A549 (cell line): ENCODE results near the gene KCNIP3. TPM values are rescaled to one million over a fixed set of nuclear protein-coding genes. Genes with fewer than 3 reads are reported as not detected.

ENCODE experiments used
- ATAC-seq, 2 experiments: fragments of 200-7000 bp in 1 of 2; fragments of >200 bp in 1 of 2; cut with Nextera tagmentation in 1 of 2; cut with Tn5 transposase in 1 of 2; 3 replicates each; pipeline versions ENCODE4 v1.8.0 to v1.9.1; 2018 to 2020; ENCODE audit warnings: mild to moderate bottlenecking in 1 of 2, moderate library complexity in 1 of 2
- CTCF ChIA-PET: fragments of 300-600 bp; sonication (Branson Sonifier 250); formaldehyde crosslinking; extraction: SDS; loops from one replicate; lab custom pipeline; 2021; ENCODE audit warnings: antibody characterized with exemption, inconsistent platforms; lab: Yijun Ruan, JAX
- POLR2A ChIA-PET: fragments of 350-600 bp; formaldehyde crosslinking; extraction: SDS; loops from one replicate; lab custom pipeline; 2021; ENCODE audit warnings: antibody characterized with exemption, inconsistent platforms; lab: Yijun Ruan, JAX
- DNase-seq, 2 experiments: peaks; one replicate each; pipeline versions ENCODE4 v3.0.0 to v3.0.0-alpha.2; 2011 to 2016; ENCODE audit warnings: low read depth in 1 of 2, low spot score in 1 of 2
- FAIRE-seq: peaks from 2 replicates; lab custom pipeline; 2011; peaks lifted over from hg19 to GRCh38; lab: Jason Lieb, UNC
- H3K27ac ChIP-seq, 2 experiments: fragments of >200 bp; sonication (Bioruptor Twin); formaldehyde crosslinking; 3 replicates each; pipeline ENCODE4 v1.5.1; 2016 to 2017
- H3K4me1 ChIP-seq: fragments of >200 bp; sonication (Bioruptor Twin); formaldehyde crosslinking; 3 replicates; pipeline ENCODE4 v1.6.1; 2016
- H3K4me2 ChIP-seq: fragments of >200 bp; sonication (Bioruptor Twin); formaldehyde crosslinking; 3 replicates; pipeline ENCODE4 v1.6.1; 2016
- H3K4me3 ChIP-seq: fragments of >200 bp; sonication (Bioruptor Twin); formaldehyde crosslinking; 3 replicates; pipeline ENCODE4 v1.5.1; 2016
- H3K9me3 ChIP-seq: fragments of >200 bp; sonication (Bioruptor Twin); formaldehyde crosslinking; 3 replicates; pipeline ENCODE4 v1.6.1; 2016
- ATOH8 ChIP-seq: fragments of 250-450 bp; sonication (Bioruptor Pico); IDR thresholded peaks from 2 replicates; pipeline ENCODE4 v1.5.0; 2020; ENCODE audit warnings: low read depth, mild to moderate bottlenecking, moderate library complexity
- BHLHE40 ChIP-seq: IDR thresholded peaks from 2 replicates; pipeline ENCODE4 v1.6.1; 2012; ENCODE audit warnings: low read depth, low read length, inconsistent platforms
- CBX8 ChIP-seq: fragments of 200-600 bp; sonication (generic); IDR thresholded peaks from 2 replicates; pipeline ENCODE4 v1.6.1; 2016
- CEBPB ChIP-seq, 2 experiments: fragments of >200 bp in 1 of 2; sonication (Bioruptor Twin) in 1 of 2; formaldehyde crosslinking in 1 of 2; IDR thresholded peaks; 2 replicates each; pipeline ENCODE4 v1.6.1; 2012 to 2016
- CHD4 ChIP-seq: fragments of 200-600 bp; sonication (generic); IDR thresholded peaks from 2 replicates; pipeline ENCODE4 v1.6.1; 2016; ENCODE audit warnings: antibody characterized with exemption, mild to moderate bottlenecking, borderline replicate concordance
- EHMT2 ChIP-seq: fragments of 200-600 bp; sonication (generic); IDR thresholded peaks from 2 replicates; pipeline ENCODE4 v1.6.1; 2016; ENCODE audit warnings: antibody characterized with exemption, low read depth, mild to moderate bottlenecking, moderate library complexity
- ELK1 ChIP-seq: fragments of 150-350 bp; IDR thresholded peaks from 2 replicates; pipeline ENCODE4 v1.6.1; 2014; ENCODE audit warnings: low read depth, mild to moderate bottlenecking, low read length
- FOSB ChIP-seq: fragments of 250-450 bp; sonication (Bioruptor Pico); IDR thresholded peaks from 2 replicates; pipeline ENCODE4 v1.5.0; 2020; ENCODE audit warnings: mild to moderate bottlenecking, moderate library complexity
- FOXS1 ChIP-seq: fragments of 250-450 bp; sonication (Bioruptor Pico); IDR thresholded peaks from 2 replicates; pipeline ENCODE4 v1.5.0; 2020; ENCODE audit warnings: mild to moderate bottlenecking, moderate library complexity
- GATA3 ChIP-seq: IDR thresholded peaks from 2 replicates; pipeline ENCODE4 v1.6.1; 2012; ENCODE audit warnings: borderline replicate concordance
- HEYL ChIP-seq: fragments of 250-450 bp; sonication (Bioruptor Pico); IDR thresholded peaks from 2 replicates; pipeline ENCODE4 v1.8.0; 2021; ENCODE audit warnings: mild to moderate bottlenecking, moderate library complexity
- HOXB13 ChIP-seq: fragments of 250-450 bp; sonication (Bioruptor Pico); IDR thresholded peaks from 2 replicates; pipeline ENCODE4 v1.5.0; 2020; ENCODE audit warnings: low read depth, mild to moderate bottlenecking, moderate library complexity
- HOXB5 ChIP-seq: fragments of 250-450 bp; sonication (Bioruptor Pico); IDR thresholded peaks from 2 replicates; pipeline ENCODE4 v1.5.0; 2020; ENCODE audit warnings: mild to moderate bottlenecking, moderate library complexity
- JUN ChIP-seq, 2 experiments: fragments of >200 bp; sonication (Bioruptor Twin); formaldehyde crosslinking; IDR thresholded peaks; 2 replicates in 1 of 2; 3 replicates in 1 of 2; pipeline ENCODE4 v1.6.1; 2016 to 2017
- MAFK ChIP-seq: fragments of 450-650 bp; IDR thresholded peaks from 2 replicates; pipeline ENCODE4 v1.6.1; 2014; ENCODE audit not compliant: partially characterized antibody
- MAZ ChIP-seq: fragments of 150-350 bp; IDR thresholded peaks from 2 replicates; pipeline ENCODE4 v1.6.1; 2014; ENCODE audit warnings: antibody characterized with exemption, low read depth, low read length, borderline replicate concordance
- NFE2L2 ChIP-seq: fragments of 150-350 bp; conservative IDR thresholded peaks from 2 replicates; pipeline ENCODE4 v1.6.1; 2014; ENCODE audit warnings: low read length
- PHF8 ChIP-seq: fragments of 200-600 bp; sonication (generic); IDR thresholded peaks from 2 replicates; pipeline ENCODE4 v1.6.1; 2016; ENCODE audit warnings: low read depth, mild to moderate bottlenecking, antibody characterized with exemption, moderate library complexity, borderline replicate concordance
- RAD21 ChIP-seq, 2 experiments: fragments of >200 bp in 1 of 2; sonication (Bioruptor Twin) in 1 of 2; formaldehyde crosslinking in 1 of 2; IDR thresholded peaks in 1 of 2; conservative IDR thresholded peaks in 1 of 2; 2 replicates in 1 of 2; 3 replicates in 1 of 2; pipeline ENCODE4 v1.6.1; 2012 to 2018; ENCODE audit warnings: inconsistent platforms in 1 of 2
- RFX5 ChIP-seq: fragments of 450-650 bp; IDR thresholded peaks from 2 replicates; pipeline ENCODE4 v1.7.1; 2014; ENCODE audit warnings: antibody characterized with exemption, mild to moderate bottlenecking, moderate library complexity
- SMC3 ChIP-seq: fragments of >200 bp; sonication (Bioruptor Twin); formaldehyde crosslinking; IDR thresholded peaks from 3 replicates; pipeline ENCODE4 v1.6.1; 2018; ENCODE audit warnings: inconsistent platforms
- SREBF2 ChIP-seq: fragments of 450-650 bp; IDR thresholded peaks from 2 replicates; pipeline ENCODE4 v1.6.1; 2014; ENCODE audit warnings: mild to moderate bottlenecking, moderate library complexity
- WGBS: methylation state at CpG from one replicate; pipeline ENCODE4 v1.1.6; 2017; ENCODE audit errors: missing lambda C conversion rate; 5-methylcytosine and 5-hydroxymethylcytosine counted together
- polyA plus RNA-seq, 4 experiments: library from polyadenylated mRNA; depleted of rRNA in 3 of 4; stranded (reverse); fragments of >200 nt; fragmentation: RNase III in 1 of 4; extraction: RNeasy Plus Mini Kit Qiagen cat#74134 plus additional on column Dnase treatment in 1 of 4; gene quantifications; 2 replicates in 3 of 4; 3 replicates in 1 of 4; pipeline ENCODE4 v1.2.3, GENCODE V29; 2011 to 2017
- TF ChIP-seq, protein P1 (sequence below): IDR thresholded peaks from 2 replicates; pipeline ENCODE4 v1.6.1; 2012

The KCNIP3 gene
- polyA plus RNA-seq, 2 of the 4 experiments (the other 2 are of a cell fraction) = 0.13 to 0.84 TPM

- CTCF ChIA-PET = interaction anchor here (1.6 to 2.5 kb wide), 3 partner anchors 24 to 386 kb away, joined by 4 to 19 read pairs (median 9); no protein-coding TSS in a partner anchor
- ATAC-seq = no peak
- no peak overlapping the region for H3K4me2 ChIP-seq
These were observed 46.5 kb downstream of the KCNIP3 start for GRCh38 chr2:95343429-95344214.

DNA sequence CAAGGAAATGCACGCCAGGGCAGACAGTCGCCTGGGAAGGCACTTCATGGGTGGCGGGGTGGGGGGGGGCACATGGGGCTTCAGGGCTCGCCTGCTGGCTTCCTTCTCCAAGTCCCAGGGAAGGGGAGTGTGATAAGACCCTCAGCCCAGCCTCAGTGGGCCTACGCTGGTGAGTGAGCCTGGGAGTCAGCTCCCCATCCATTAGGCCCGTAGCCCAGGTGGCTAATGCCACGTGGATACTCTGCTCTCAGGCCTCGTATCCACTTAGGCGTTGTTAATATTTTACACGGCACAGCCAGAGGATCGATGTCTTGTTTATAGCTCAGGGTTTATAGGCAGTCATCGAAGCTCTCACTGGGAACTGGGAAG, 47.1 kb downstream of the KCNIP3 start:
- DNase-seq (no peak), FAIRE-seq (no peak), ATAC-seq (no peak)
- Histone ChIP-seq H3K4me3 (no peak overlapping the region), H3K9me3 (no peaks in the 10 kb centered on the region), H3K4me2 (no peak overlapping the region), H3K4me1 (0 out of 3 replicates have a peak, but pooled peaks cover 4% of the 10 kb centered on the region), H3K27ac (no peak overlapping the region)
- ChIA-PET CTCF (interaction anchor here (1.4 to 2.5 kb wide), 12 partner anchors 9 to 385 kb away, joined by 3 to 27 read pairs (median 12); partner anchors contain the start of gene FAHD2A), POLR2A (no interaction called here)
- TF ChIP-seq ELK1 = no peak
- no peak for TF ChIP-seq CHD4
- TF ChIP-seq, protein P1, sequence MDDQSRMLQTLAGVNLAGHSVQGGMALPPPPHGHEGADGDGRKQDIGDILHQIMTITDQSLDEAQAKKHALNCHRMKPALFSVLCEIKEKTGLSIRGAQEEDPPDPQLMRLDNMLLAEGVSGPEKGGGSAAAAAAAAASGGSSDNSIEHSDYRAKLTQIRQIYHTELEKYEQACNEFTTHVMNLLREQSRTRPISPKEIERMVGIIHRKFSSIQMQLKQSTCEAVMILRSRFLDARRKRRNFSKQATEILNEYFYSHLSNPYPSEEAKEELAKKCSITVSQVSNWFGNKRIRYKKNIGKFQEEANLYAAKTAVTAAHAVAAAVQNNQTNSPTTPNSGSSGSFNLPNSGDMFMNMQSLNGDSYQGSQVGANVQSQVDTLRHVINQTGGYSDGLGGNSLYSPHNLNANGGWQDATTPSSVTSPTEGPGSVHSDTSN = no peak
- no peak for TF ChIP-seq EHMT2
- no peak for TF ChIP-seq RFX5
- TF ChIP-seq BHLHE40 = no peak
- TF ChIP-seq MAZ = no peak
- TF ChIP-seq FOXS1 (CRISPR knock-in tag) = no peak
- no peak for TF ChIP-seq HOXB5 (CRISPR knock-in tag)
- no peak for TF ChIP-seq CBX8
- no peak for TF ChIP-seq JUN (IDR thresholded peaks at IDR 0.05)
- TF ChIP-seq SREBF2 = no peak
- TF ChIP-seq SMC3 = no peak
- TF ChIP-seq HOXB13 (CRISPR knock-in tag) = no peak
- WGBS = 30% methylated on average over 8 of the region's 12 CpGs

More at GRCh38 chr2:95343429-95344214, 46.5 kb downstream of the KCNIP3 start:
- no peak overlapping the region for H3K27ac ChIP-seq
- TF ChIP-seq RFX5 (no peak), HOXB13 (CRISPR knock-in tag) (no peak), NFE2L2 (no peak), MAFK (no peak), HEYL (CRISPR knock-in tag) (no peak), RAD21 (conservative IDR thresholded peaks at IDR 0.05 in 1 of 2, IDR thresholded peaks at IDR 0.05 in 1 of 2) (no peak), FOSB (CRISPR knock-in tag) (no peak)
- no peak for DNase-seq
- H3K4me1 ChIP-seq = 0 out of 3 replicates have a peak, but pooled peaks cover 4% of the 10 kb centered on the region
- FAIRE-seq = no peak
- POLR2A ChIA-PET = no interaction called here
- no peak overlapping the region for H3K4me3 ChIP-seq
- WGBS = 17% methylated on average over 7 of the region's 7 CpGs
- no peaks in the 10 kb centered on the region for H3K9me3 ChIP-seq

- FAIRE-seq = no peak
- CTCF ChIA-PET = interaction anchor here (0.8 to 2.5 kb wide), 28 partner anchors 9 to 385 kb away, joined by 3 to 27 read pairs (median 5); partner anchors contain the start of gene FAHD2A
- no peaks in the 10 kb centered on the region for H3K9me3 ChIP-seq
- no peak for ATAC-seq
- no peak for DNase-seq
- POLR2A ChIA-PET = interaction anchor here (1.5 kb wide), 1 partner anchor 43 kb away, joined by 3 read pairs; no protein-coding TSS in a partner anchor
- 0 out of 3 replicates have a peak, but pooled peaks cover 4% of the 10 kb centered on the region for H3K4me1 ChIP-seq
- H3K4me3 ChIP-seq = no peak overlapping the region
- WGBS = 34% methylated on average over 4 of the region's 4 CpGs
- TF ChIP-seq GATA3 (no peak), PHF8 (no peak), NFE2L2 (no peak), EHMT2 (no peak), FOXS1 (CRISPR knock-in tag) (no peak), CEBPB (IDR thresholded peaks at IDR 0.05) (no peak), SMC3 (no peak), ATOH8 (CRISPR knock-in tag) (no peak)
- TF ChIP-seq, protein P1 = no peak
- H3K27ac ChIP-seq = no peak overlapping the region
- H3K4me2 ChIP-seq = no peak overlapping the region
These were observed 47.5 kb downstream of the KCNIP3 start for GRCh38 chr2:95344656-95345055.
